Activated CD4-positive, CD25-positive, alpha-beta regulatory T cell treated with anti-CD3 and anti-CD28 coated beads, Interleukin-2, amount 50 U/mL, for 72 hours (primary cell): ENCODE measurements around the gene TMEM255B.

Experiments used
- DNase-seq: peaks from one replicate; pipeline ENCODE4 v3.0.0; 2021

Gene TMEM255B

DNA sequence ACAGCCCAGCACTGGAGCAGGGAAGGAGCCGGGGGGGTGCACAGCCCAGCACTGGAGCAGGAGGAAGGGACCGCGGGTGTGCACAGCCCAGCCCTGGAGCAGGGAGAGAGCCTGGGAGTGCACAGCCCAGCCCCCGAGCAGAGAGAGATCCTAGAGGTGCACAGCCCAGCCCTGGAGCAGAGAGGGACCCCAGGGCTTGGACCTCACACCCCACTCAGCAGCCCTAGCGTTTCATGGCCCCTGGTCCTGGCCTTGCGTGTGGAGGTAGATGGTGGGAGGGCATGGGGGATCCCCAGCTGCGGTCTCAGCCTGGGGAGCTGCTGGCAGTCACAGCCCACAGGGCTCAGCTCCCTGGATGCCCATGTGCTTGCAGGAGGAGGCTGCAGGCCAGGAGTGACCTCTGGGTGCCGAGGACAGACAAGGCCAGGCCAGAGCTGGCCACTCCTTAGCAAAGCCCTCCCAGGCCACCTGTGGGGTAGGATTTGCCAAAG is 79.7 kb downstream of the TMEM255B start:
- DNase-seq, result no peak

DNA sequence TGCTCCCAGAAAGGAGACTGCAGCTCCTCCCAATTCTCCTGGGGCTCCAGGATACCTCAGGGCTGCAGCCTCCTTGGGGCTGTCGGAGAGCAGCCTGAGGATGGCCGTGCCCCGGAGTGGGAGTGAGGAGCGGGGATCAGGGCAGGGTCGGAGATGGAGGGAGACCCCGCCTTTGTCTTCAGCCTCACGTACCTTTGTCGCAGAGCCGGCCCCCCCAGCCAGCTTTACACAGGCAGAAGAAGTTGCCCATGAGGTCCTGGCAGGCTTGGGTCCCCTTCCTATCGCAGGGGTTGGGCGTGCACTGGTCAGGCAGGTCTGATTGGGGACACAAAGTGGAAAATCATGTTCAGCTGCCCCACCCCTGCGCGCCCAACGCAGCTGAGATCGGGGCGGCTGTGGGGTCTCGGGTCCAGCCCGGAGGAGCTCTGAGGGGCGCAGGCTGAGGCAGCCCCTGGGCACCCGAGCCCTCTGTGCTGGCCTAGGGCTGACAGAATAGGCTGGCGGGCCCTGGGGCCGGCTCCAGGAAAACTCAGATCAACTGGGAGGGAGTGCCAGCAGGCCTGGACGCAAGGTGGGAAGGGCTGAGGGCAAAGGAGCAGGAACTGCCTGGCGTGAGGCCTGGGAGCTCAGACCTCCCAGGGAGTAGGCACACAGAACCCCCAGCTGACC is 80.6 kb downstream of the TMEM255B start:
- no peak for DNase-seq

DNA sequence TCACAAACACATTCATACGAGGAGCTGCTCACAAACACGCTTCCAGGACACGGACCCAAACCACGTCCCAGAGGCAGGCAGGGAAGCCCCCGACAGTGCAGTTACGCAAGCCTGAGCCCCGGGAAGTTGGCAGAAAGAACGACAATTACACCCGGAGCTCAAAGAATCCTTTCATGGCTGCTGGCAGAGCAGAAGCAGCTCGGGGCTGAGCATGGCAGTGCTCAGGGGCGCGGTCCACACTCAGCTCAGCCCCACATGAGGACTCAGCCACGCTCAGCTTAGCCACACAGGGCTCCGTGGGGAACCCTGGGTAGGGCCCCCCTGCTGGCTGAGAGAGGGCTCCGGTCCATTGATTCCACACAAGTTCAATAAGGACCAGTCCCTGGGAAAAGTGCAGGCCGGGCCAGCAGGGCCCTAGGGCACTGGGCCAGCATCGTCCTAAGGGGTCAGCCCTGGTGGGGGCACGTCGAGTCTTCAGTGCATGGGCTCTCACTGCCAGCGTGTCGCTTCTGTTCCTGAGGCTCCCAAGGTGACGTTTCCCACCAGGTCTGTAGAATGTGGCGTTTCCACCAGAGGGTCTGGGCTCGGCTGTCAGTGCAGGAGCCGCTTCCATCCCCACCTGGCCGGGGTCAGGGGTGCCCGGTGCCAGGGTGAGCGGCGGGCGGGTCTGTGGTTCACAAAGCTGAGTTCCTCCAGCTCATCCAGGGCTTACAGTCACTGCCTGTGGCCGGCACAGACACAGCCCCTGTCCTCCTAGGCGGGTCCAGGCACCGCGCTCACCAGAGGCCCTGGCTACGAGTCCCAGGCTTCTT is 81.7 kb downstream of the TMEM255B start:
- DNase-seq, result no peak

GRCh38 chr13:113841353-113841650 is 82.3 kb downstream of the TMEM255B start:
- no peak for DNase-seq

GRCh38 chr13:113842336-113843062 is 83.5 kb downstream of the TMEM255B start:
- DNase-seq, result no peak

DNA sequence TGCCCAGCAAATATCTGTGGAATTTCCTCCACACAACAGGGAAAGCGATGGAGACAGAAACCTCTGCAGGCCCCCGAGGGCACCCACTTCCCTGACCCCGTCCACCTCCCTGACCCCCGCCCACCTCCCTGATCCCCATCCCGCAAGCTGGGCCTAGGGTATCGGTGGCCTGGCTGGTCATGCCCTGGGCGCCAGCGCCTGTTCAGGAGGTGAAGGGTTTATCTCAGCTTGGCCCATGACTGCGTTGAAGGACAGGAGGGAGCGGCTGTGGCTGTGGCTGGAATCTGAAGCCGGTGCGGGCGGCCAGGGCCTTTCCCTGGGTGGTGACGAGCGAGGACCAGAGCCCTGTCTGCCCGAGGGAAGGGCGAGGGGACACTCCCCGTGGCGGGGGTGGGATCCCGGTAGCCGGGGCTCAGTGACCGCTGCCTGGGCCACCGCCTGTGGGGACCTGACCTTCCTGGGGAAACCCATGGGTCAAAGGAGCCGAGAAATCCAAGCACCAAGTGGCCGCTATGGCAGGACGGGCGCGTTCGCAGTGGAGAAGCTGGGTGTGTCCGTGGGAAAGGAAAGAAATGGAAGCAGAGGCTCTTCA is 84.1 kb downstream of the TMEM255B start:
- DNase-seq, result no peak

DNA sequence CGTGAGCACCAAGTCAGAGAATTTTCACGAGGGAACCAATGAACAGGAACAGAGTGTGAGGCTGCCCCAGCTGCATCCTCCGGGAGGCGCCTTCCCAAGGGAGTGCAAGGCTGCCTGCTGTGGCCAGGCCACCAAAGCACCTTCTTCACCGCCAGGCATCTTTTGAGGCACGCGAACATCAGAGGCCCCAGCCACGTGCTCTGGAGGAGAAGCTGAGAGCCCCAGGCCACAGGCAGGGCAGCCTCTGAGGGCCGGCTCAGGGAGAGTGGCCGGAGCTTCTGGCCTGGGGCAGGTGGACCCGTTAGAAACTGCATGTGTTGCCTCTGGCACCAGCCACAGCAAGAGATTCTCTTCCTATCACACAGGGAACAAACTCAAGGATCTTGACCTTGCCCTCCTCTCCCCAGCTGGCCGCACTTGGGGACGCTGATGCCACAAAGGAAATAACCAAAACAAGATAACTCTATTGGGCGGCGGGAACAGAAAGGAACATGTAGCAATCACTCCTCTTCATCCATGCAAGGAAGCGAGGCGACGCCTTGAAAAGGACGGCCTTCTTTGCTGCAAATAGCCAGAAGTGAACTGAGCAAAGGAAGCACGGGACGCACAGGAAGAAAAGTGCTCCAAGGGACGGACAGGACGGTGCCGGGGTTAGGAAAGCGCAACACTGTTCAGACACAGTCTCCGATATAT is 85.0 kb downstream of the TMEM255B start:
- DNase-seq, result no peak

DNA sequence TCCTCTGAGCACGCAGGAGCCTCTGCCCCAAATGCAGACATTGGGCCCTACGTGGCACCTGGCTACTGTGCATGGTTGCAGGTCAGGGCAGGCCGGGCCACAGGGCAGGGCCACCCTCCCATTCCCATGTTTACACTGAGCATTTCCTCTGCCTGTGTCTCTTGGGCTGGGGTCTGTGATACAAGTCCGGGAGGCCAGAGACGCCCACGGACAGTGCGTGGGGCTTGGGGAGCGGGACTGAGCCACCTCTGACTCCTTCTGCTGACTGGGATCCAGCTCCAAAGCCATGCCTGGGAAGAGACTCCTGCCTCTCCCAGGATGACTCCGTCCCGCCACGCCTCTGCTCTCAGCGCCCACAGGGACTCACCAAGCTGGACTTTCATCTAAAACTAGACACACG is 86.0 kb downstream of the TMEM255B start:
- no peak for DNase-seq

GRCh38 chr13:113845723-113846635 is 87.0 kb downstream of the TMEM255B start:
- DNase-seq, result no peak

- peak; percentile 29 for DNase-seq
Observed at GRCh38 chr13:113846636-113847318, 87.8 kb downstream of the TMEM255B start.

DNA sequence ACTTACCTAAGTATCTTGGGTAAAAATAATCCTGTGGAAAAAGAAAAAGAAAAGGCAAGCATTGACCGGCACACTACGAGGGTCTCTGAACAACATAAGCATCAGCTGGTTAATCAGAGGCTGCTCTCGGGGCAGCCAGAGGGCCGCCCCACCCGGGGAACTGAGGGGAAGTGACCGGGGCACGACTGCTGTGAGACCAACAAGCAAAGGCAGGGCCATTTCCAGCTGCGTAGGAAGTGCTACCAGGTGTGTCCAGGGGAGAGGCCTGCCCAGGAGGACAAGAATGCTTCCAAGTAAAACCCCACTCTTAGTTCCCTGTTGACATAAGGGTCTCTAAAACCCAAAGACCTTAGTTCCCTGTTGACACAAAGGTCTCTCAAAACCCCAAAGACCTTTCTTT is 89.0 kb downstream of the TMEM255B start:
- peak; percentile 24 for DNase-seq

DNA sequence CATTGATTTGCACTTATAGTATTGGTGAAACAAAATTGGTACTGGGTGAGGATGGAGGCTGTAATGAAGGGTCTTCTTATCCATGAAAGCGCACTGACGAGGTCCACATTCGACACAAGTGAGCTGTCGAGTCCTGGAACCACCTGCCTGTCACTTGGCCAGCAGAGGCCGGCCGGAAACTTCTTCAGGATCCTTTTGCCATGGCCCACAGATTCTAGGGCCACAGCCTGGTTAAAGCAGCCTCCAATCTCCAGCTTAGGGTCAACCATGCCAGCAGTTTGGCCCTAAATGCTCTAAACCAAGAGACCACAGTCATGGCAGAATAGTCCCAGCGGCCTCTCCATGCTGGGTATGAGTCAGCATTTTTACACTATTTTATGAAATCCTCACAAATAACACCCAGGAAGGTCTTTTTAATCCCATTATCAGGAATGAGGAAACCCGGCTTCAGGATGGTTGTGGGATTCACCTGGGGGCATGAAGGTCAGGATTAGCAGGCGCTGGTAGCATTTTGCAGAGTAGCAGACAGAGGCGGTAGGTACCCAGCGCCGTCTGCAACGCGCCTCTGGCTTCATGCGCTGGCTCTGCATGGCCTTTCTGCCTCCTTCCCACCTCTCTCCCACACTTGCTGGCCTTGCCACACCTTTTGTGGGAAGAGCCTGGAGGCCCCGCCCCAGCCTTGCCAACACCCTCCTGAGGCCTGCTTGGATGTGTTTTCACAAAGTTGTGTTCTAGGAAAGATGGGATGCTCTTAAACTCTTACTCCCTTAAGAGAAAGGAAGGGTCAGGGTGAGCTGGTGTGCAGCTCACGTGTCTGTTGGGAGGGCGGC is 89.6 kb downstream of the TMEM255B start:
- peak; percentile 17 for DNase-seq

DNA sequence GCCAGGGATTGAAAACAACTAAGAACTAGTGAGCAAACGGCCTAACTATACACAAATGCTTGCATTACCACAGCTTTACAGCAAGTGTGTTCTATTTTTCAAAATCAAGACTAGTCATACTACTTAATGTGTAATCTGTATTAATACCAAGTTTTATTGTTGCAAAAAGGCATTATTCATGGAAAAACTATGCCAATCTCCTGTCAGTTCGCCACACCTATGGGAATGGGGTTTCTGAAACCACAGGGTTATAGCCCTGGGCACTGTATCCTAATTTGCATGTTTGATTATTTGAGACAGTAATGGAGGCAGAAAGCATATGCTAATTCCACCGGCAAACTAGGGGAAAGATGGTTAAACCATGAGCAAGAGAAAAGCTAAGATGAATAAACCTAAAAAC is 90.5 kb downstream of the TMEM255B start:
- DNase-seq, result no peak

DNA sequence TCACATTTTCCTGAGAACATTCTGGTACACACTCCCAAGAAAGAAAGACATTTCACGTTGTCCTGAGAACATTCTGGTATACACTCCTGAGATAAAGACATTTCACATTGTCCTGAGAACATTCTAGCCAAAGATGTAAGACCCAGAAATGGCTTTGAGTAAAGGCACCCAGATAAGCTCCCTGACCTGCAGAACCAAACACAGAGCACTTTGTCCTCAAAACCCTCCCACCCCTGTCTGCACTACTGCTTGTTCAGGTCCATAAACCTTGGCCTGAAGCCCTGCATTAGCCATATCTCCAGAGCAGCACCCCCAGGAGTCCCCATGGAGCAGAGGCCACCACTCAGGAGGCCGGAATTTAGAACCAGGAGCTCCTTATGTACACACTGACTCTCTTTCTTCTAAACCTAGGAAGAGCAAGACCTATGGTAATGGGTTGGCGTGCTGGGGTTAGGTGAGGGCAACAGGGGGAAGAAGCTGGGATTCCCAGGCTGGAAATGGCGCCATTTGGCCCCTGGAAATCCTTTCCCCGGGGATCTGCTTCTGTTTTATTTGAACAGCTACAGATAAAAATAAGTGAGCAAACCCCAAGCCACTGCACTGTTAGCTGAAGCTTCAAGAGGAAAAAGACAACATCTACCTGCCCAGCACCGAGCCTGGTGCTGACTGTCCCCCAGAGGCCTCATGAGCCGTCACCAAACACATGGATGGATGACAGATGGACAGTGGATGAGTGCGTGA is 91.1 kb downstream of the TMEM255B start:
- DNase-seq, result peak; percentile 14

GRCh38 chr13:113850722-113851479 is 91.9 kb downstream of the TMEM255B start:
- DNase-seq, result no peak

DNA sequence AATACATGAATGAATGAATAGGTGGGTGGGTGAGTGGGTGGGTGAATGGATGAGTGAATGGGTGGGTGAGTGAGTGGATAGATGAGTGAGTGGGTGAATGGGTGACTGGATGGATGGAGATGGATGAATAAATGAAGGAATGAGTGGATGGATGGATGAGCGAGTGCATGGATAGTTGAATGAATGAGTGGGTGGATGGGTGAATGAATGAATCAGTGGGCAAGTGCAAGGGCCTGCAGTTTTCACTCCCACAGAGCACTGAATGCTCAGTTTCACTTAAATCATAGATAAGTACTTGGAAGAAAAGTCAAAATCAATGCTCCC is 92.4 kb downstream of the TMEM255B start:
- DNase-seq, result no peak

- peak; percentile 14 for DNase-seq
Observed at GRCh38 chr13:113851826-113852535, 93.0 kb downstream of the TMEM255B start.
